AG09319 (cell line): Measurements from ENCODE around the gene REN.
A peak's percentile ranks its signal among the peaks of the same experiment; 100 is the strongest.

Experiments
- DNase-seq: peaks from one replicate; pipeline ENCODE4 v3.0.0-alpha.2; 2010; ENCODE audit warnings: low read depth; ENCODE audit errors: extremely low read depth
- CTCF ChIP-seq: IDR thresholded peaks from 2 replicates; pipeline ENCODE4 v1.5.1; 2011; ENCODE audit warnings: low read depth, mild to moderate bottlenecking, inconsistent platforms, low read length, moderate library complexity

The REN gene

DNA sequence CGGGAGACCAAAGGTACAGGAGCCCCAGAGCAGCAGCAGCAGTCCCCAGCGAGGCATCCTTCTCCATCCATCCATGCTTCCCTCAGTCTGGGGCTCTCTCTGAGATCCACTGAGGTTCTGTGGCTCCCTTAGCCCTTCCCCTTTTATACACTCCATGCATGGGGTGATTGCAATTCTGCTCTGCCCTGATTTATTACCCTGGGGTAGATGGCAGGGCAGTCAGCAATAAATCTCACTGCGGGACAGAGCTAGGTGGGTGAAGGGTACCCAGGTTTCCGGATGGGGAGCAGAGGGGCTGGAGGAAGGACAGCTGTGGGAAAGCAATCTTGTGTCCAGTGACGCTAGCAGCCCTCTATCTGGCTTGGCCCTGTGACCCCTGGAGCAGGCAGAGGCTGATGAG is at the start of gene REN:
Gene REN, minus strand, starts transcription at position 119 of the 400 bp plus-strand sequence. Its CDS starts 44 bp downstream, at position 75.
- no peak for DNase-seq
- TF ChIP-seq CTCF: no peak

DNA sequence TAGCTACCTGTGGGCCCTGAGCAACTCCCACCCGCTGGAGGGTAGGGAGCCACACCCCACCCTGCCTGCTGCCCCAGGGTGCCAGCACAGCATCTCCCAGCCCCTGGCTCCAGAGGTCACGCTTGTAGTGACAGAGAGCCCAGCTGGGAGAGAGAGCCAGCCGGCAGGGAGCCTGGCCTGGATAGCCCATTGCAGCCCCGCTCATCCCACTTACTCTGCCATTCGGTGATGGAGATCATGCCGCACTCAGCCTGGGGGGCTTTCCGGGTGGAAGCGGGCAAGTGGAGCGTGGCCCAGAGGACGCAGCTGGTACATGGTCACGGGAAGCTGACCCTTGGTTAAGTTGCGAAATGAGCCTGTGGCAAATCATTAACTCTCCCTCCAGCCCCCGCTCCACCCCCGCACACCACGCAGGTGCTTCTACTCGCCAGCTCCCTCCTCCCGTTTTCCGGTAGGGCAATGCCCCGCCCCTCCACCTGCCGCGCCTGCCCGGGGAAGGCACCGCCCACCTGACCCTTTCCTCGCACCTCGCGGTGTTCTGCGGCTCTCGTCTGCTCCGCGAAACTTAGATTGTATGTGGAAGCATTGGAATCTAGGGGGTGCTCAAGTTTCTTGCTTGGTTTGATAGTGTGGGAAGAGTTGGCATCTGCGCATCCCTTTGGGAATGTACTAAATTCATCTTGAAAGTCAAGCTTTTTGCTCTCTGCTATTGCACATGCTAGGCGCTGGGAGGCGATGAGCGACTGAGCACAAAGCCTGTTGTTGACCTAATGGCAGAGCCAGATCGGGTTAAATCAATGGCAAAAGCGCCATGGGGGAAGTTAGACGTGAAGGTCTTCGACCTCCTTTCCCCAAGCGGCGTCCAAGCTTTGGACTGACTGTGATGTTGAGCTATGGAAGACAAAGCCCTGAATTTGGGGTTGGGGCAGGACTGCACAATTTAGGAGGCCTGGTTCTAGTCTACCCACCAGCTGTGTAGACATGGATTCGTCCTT is 47.8 kb upstream of the REN start, which contains the start of gene GOLT1A:
Gene GOLT1A, minus strand, starts transcription at position 321 of the 995 bp plus-strand sequence. Its CDS starts 82 bp downstream, at position 239.
- peak; percentile 69 for DNase-seq
- peak; percentile 94 for TF ChIP-seq CTCF

- DNase-seq: no peak
- no peak for TF ChIP-seq CTCF
These were observed 46.6 kb upstream of the REN start for GRCh38 chr1:204212715-204213114.

- TF ChIP-seq CTCF: no peak
- DNase-seq: no peak
These were observed 44.9 kb upstream of the REN start for GRCh38 chr1:204211046-204211445.

DNA sequence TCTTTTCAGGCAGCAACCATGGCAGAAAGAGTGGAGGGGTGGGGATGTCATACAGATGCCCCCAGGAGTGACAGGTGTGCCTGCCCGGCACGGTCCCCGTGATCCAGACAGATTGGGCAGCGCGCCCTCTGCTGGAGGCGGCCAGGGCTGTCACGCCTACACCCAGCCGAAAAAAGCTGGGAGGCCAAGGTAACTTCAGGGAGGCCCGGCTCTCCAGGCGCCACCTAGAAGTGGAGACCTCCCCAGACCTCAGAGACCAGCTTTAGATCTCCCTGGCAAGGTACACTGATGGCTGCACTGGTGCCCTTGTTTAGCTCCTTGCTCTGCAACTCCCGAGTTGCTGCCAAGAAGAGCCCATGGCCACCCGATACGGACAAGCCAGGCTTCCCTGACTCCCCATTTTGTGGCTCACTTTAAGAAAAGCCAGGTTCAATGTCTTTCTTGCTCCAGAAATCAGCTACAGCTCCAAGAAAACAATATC is 41.0 kb upstream of the REN start:
- peak; percentile 96 for TF ChIP-seq CTCF
- no peak for DNase-seq

- TF ChIP-seq CTCF: peak; percentile 22
- DNase-seq: no peak
These were observed 40.0 kb upstream of the REN start for GRCh38 chr1:204206121-204206520.

- TF ChIP-seq CTCF: no peak
These were observed 39.3 kb upstream of the REN start for GRCh38 chr1:204205486-204205885.

More at GRCh38 chr1:204205486-204205885, 39.3 kb upstream of the REN start:
- no peak for DNase-seq
